ENCODE data around the gene S1PR4. TPM values are rescaled to one million over a fixed set of nuclear protein-coding genes. Genes with fewer than 3 reads are reported as not detected.

The S1PR4 gene
- polyA plus RNA-seq, 1 of the 3 experiments (the other 2 are of a cell fraction): not detected

GRCh38 chr19:3225677-3226093, 47.1 kb downstream of the S1PR4 start:
- TF ChIP-seq, protein P1, sequence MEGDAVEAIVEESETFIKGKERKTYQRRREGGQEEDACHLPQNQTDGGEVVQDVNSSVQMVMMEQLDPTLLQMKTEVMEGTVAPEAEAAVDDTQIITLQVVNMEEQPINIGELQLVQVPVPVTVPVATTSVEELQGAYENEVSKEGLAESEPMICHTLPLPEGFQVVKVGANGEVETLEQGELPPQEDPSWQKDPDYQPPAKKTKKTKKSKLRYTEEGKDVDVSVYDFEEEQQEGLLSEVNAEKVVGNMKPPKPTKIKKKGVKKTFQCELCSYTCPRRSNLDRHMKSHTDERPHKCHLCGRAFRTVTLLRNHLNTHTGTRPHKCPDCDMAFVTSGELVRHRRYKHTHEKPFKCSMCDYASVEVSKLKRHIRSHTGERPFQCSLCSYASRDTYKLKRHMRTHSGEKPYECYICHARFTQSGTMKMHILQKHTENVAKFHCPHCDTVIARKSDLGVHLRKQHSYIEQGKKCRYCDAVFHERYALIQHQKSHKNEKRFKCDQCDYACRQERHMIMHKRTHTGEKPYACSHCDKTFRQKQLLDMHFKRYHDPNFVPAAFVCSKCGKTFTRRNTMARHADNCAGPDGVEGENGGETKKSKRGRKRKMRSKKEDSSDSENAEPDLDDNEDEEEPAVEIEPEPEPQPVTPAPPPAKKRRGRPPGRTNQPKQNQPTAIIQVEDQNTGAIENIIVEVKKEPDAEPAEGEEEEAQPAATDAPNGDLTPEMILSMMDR (IDR thresholded peaks at IDR 0.05): no peak
- TF ChIP-seq GATA2 (CRISPR knock-in tag; IDR thresholded peaks at IDR 0.05): no peak
- no peak for TF ChIP-seq CHD2 (IDR thresholded peaks at IDR 0.05; ENCODE audit: low read length, partially characterized antibody)
- TF ChIP-seq RAD21 (IDR thresholded peaks at IDR 0.05; ENCODE audit: low read length): no peak
- Histone ChIP-seq H3K9ac (no peak overlapping the region), H2AFZ (ENCODE audit: low read depth) (no peak overlapping the region), H4K20me1 (ENCODE audit: insufficient read depth) (no peaks in the 10 kb centered on the region), H3K27me3 (ENCODE audit: insufficient read depth) (no peaks in the 10 kb centered on the region), H3K36me3 (replicated peaks in 1 of 2; ENCODE audit: control insufficient read depth in 1 of 2, insufficient read depth in 2 of 2, low read length in 1 of 2) (no peaks in the 10 kb centered on the region), H3K9me2 (no peaks in the 10 kb centered on the region), H3K79me2 (ENCODE audit: insufficient read depth) (no peaks in the 10 kb centered on the region), H3K4me3 (ENCODE audit: low read depth in 2 of 2, low read length in 1 of 2) (peak overlapping the region in 1 of 2 experiments; percentile 15; a peak in 1 of 4 replicates), H3K4me1 (ENCODE audit: control insufficient read depth in 1 of 2, insufficient read depth in 2 of 2, low read depth in 1 of 2, low read length in 1 of 2) (peaks cover 0 to 3% of the 10 kb centered on the region in 2 experiments; a peak in 1 of 4 replicates), H3F3A (replicated peaks; ENCODE audit: insufficient read depth) (no peaks in the 10 kb centered on the region), H3K4me2 (no peak overlapping the region), H3K27ac (ENCODE audit: low read depth in 2 of 2, low read length in 1 of 2) (no peak overlapping the region), H3K9me3 (no peaks in the 10 kb centered on the region)
- ChIA-PET CTCF (interaction anchor here (1.7 kb wide), 1 partner anchor 275 kb away, joined by 6 read pairs; no protein-coding TSS in a partner anchor), POLR2A (no interaction called here)
- WGBS (ENCODE audit: low lambda C conversion rate): 57% methylated on average over 9 of the region's 16 CpGs
- peak; percentile 56 for DNase-seq

GRCh38 chr19:3227054-3227626, 48.6 kb downstream of the S1PR4 start:
- ChIA-PET POLR2A (no interaction called here), CTCF (no interaction called here)
- no peaks in the 10 kb centered on the region for H4K20me1 ChIP-seq (ENCODE audit: insufficient read depth)
- no peaks in the 10 kb centered on the region for H3K9me2 ChIP-seq
- peaks cover 0 to 3% of the 10 kb centered on the region in 2 experiments; a peak in 1 of 4 replicates for H3K4me1 ChIP-seq (ENCODE audit: control insufficient read depth in 1 of 2, insufficient read depth in 2 of 2, low read depth in 1 of 2, low read length in 1 of 2)
- H3K27me3 ChIP-seq (ENCODE audit: insufficient read depth): no peaks in the 10 kb centered on the region
- 86% methylated on average over 10 of the region's 12 CpGs for WGBS (ENCODE audit: low lambda C conversion rate)
- H3K4me2 ChIP-seq: no peak overlapping the region
- no peak overlapping the region for H3K4me3 ChIP-seq (ENCODE audit: low read depth in 2 of 2, low read length in 1 of 2)
- DNase-seq: no peak
- H3K79me2 ChIP-seq (ENCODE audit: insufficient read depth): no peaks in the 10 kb centered on the region
- no peaks in the 10 kb centered on the region for H3F3A ChIP-seq (replicated peaks; ENCODE audit: insufficient read depth)
- H3K27ac ChIP-seq (ENCODE audit: low read depth in 2 of 2, low read length in 1 of 2): no peak overlapping the region
- H2AFZ ChIP-seq (ENCODE audit: low read depth): no peak overlapping the region
- H3K9me3 ChIP-seq: no peaks in the 10 kb centered on the region
- TF ChIP-seq MEF2A (IDR thresholded peaks at IDR 0.05; ENCODE audit: borderline replicate concordance, low read depth): no peak
- no peak for TF ChIP-seq SMC3 (IDR thresholded peaks at IDR 0.05; ENCODE audit: low read depth, low read length)
- no peak for TF ChIP-seq RXRA (IDR thresholded peaks at IDR 0.05; ENCODE audit: borderline replicate concordance, low read depth)
- no peak for TF ChIP-seq RCOR1 (IDR thresholded peaks at IDR 0.05; ENCODE audit: low read length)
- no peak for TF ChIP-seq POLR2AphosphoS5 (IDR thresholded peaks at IDR 0.05; ENCODE audit: low read depth, low read length)
- no peak for TF ChIP-seq YY1 (IDR thresholded peaks at IDR 0.05; ENCODE audit: low read depth)
- TF ChIP-seq, protein P1 (IDR thresholded peaks at IDR 0.05): no peak
- no peak for TF ChIP-seq FOXJ3 (CRISPR knock-in tag; IDR thresholded peaks at IDR 0.05)
- TF ChIP-seq MAX (IDR thresholded peaks at IDR 0.05; ENCODE audit: low read depth): no peak
- TF ChIP-seq TCF12 (IDR thresholded peaks at IDR 0.05): no peak
- no peak for TF ChIP-seq NRF1 (IDR thresholded peaks at IDR 0.05; ENCODE audit: low read depth, low read length)
- no peak overlapping the region for H3K9ac ChIP-seq
- no peaks in the 10 kb centered on the region for H3K36me3 ChIP-seq (replicated peaks in 1 of 2; ENCODE audit: control insufficient read depth in 1 of 2, insufficient read depth in 2 of 2, low read length in 1 of 2)
